BJ (cell line): ENCODE results near the gene GSTM1. TPM values are rescaled to one million over a fixed set of nuclear protein-coding genes. Genes with fewer than 3 reads are reported as not detected.

Experiments
- CTCF ChIA-PET: fragments of 350-600 bp; formaldehyde crosslinking; extraction: SDS; loops from one replicate; lab custom pipeline; 2021; ENCODE audit warnings: antibody characterized with exemption, inconsistent platforms; lab: Yijun Ruan, JAX
- POLR2A ChIA-PET: fragments of 300-600 bp; sonication (Branson Sonifier 250); formaldehyde crosslinking; extraction: SDS; loops from one replicate; lab custom pipeline; 2021; ENCODE audit warnings: antibody characterized with exemption; lab: Charles Lee
- DNase-seq: peaks from one replicate; pipeline ENCODE4 v3.0.0-alpha.2; 2011; ENCODE audit warnings: low read depth
- H3K27me3 ChIP-seq: 2 replicates; pipeline ENCODE4 v1.6.0; 2011; ENCODE audit warnings: low read length; ENCODE audit not compliant: control insufficient read depth, insufficient read depth
- H3K36me3 ChIP-seq: 2 replicates; pipeline ENCODE4 v1.5.1; 2011; ENCODE audit warnings: low read length; ENCODE audit not compliant: control insufficient read depth, insufficient read depth
- H3K4me3 ChIP-seq: 2 replicates; pipeline ENCODE4 v1.5.1; 2011; ENCODE audit warnings: low read depth, mild to moderate bottlenecking, control low read depth, low read length
- CTCF ChIP-seq: IDR thresholded peaks from 2 replicates; pipeline ENCODE4 v1.5.1; 2011; ENCODE audit warnings: low read depth, mild to moderate bottlenecking, control low read depth, inconsistent platforms, low read length, moderate library complexity; ENCODE audit not compliant: insufficient read depth
- polyA plus RNA-seq: library from polyadenylated mRNA; depleted of rRNA; stranded (reverse); fragments of >200 nt; gene quantifications from 2 replicates; pipeline ENCODE4 v1.2.3, GENCODE V29; 2011

The GSTM1 gene
- polyA plus RNA-seq, 1 experiment = 1.0 TPM

GRCh38 chr1:109712321-109712864 is 24.8 kb downstream of the GSTM1 start:
- peak overlapping the region; percentile 9; the same call in 1 of the 2 replicates for H3K4me3 ChIP-seq
- ChIA-PET POLR2A (no interaction called here), CTCF (no interaction called here)
- H3K27me3 ChIP-seq = no peaks in the 10 kb centered on the region; the same call in 1 of the 2 replicates
- no peak for DNase-seq
- TF ChIP-seq CTCF = no peak
- H3K36me3 ChIP-seq = no peaks in the 10 kb centered on the region

GRCh38 chr1:109713636-109714035 is 26.0 kb downstream of the GSTM1 start:
- ChIA-PET POLR2A (no interaction called here), CTCF (interaction anchor here (0.5 to 0.8 kb wide), 3 partner anchors 60 to 292 kb away, joined by 3 to 4 read pairs (median 3); no protein-coding TSS in a partner anchor)
- no peak overlapping the region for H3K4me3 ChIP-seq
- no peak for DNase-seq
- H3K36me3 ChIP-seq = no peaks in the 10 kb centered on the region
- no peaks in the 10 kb centered on the region; the same call in 1 of the 2 replicates for H3K27me3 ChIP-seq
- TF ChIP-seq CTCF = no peak

- no peak overlapping the region for H3K4me3 ChIP-seq
- H3K27me3 ChIP-seq = no peaks in the 10 kb centered on the region; the same call in 1 of the 2 replicates
- no peaks in the 10 kb centered on the region for H3K36me3 ChIP-seq
- POLR2A ChIA-PET = no interaction called here
- no peak for TF ChIP-seq CTCF
- CTCF ChIA-PET = no interaction called here
- DNase-seq = no peak
Observed at GRCh38 chr1:109714661-109715372, 27.2 kb downstream of the GSTM1 start.

GRCh38 chr1:109716121-109716520 is 28.5 kb downstream of the GSTM1 start:
- no peak for TF ChIP-seq CTCF
- no peak for DNase-seq
- Histone ChIP-seq H3K27me3 (no peaks in the 10 kb centered on the region; the same call in 1 of the 2 replicates), H3K4me3 (no peak overlapping the region), H3K36me3 (no peaks in the 10 kb centered on the region)
- POLR2A ChIA-PET = no interaction called here
- CTCF ChIA-PET = interaction anchor here (0.8 to 1.0 kb wide), 2 partner anchors 12 to 48 kb away, joined by 3 read pairs; partner anchors contain the start of gene EPS8L3

GRCh38 chr1:109716570-109717090 is 29.0 kb downstream of the GSTM1 start:
- ChIA-PET POLR2A (no interaction called here), CTCF (interaction anchor here (0.8 to 1.7 kb wide), 3 partner anchors 8 to 48 kb away, joined by 3 to 5 read pairs (median 3); partner anchors contain the start of gene EPS8L3)
- DNase-seq = no peak

More at GRCh38 chr1:109716570-109717090, 29.0 kb downstream of the GSTM1 start:
- Histone ChIP-seq H3K27me3 (no peaks in the 10 kb centered on the region; the same call in 1 of the 2 replicates), H3K36me3 (no peaks in the 10 kb centered on the region), H3K4me3 (no peak overlapping the region)
- no peak for TF ChIP-seq CTCF
